HL-60 (cell line): ENCODE results near the gene TTC31.

ENCODE experiments used
- DNase-seq, 2 experiments: peaks; one replicate each; pipeline ENCODE4 v3.0.0-alpha.2; 2010 to 2020; ENCODE audit warnings: low read depth in 1 of 2, low spot score in 1 of 2
- H3K27ac ChIP-seq: fragments of 250-450 bp; sonication (Bioruptor Pico); replicated peaks from 2 replicates; pipeline ENCODE4 v1.5.1; 2020; ENCODE audit warnings: mild to moderate bottlenecking, moderate library complexity
- H3K27me3 ChIP-seq: fragments of 250-450 bp; sonication (Bioruptor Pico); 2 replicates; pipeline ENCODE4 v1.5.1; 2021; ENCODE audit warnings: mild to moderate bottlenecking, moderate library complexity; ENCODE audit not compliant: insufficient read depth, poor library complexity, severe bottlenecking
- H3K4me3 ChIP-seq: replicated peaks from 2 replicates; pipeline ENCODE4 v1.5.1; 2011; ENCODE audit warnings: mild to moderate bottlenecking, control low read depth, low read length; ENCODE audit not compliant: insufficient read depth
- CTCF ChIP-seq: IDR thresholded peaks from one replicate; pipeline ENCODE4 v1.5.1; 2011; ENCODE audit warnings: low read length, control low read depth, inconsistent platforms; ENCODE audit not compliant: insufficient read depth
- GABPA ChIP-seq: IDR thresholded peaks from 2 replicates; pipeline ENCODE4 v1.6.1; 2012; ENCODE audit warnings: low read depth
- POLR2AphosphoS5 ChIP-seq: IDR thresholded peaks from 2 replicates; pipeline ENCODE4 v1.6.1; 2012; ENCODE audit warnings: low read depth
- REST ChIP-seq: IDR thresholded peaks from 2 replicates; pipeline ENCODE4 v1.6.1; 2012; ENCODE audit warnings: low read depth; ENCODE audit not compliant: insufficient replicate concordance
- SPI1 ChIP-seq: IDR thresholded peaks from 2 replicates; pipeline ENCODE4 v1.6.1; 2012; ENCODE audit warnings: low read depth, mild to moderate bottlenecking, borderline replicate concordance

TTC31 gene

GRCh38 chr2:74450570-74451190 lies 32.2 kb upstream of the TTC31 start:
- TF ChIP-seq CTCF (no peak), GABPA (no peak), SPI1 (no peak), POLR2AphosphoS5 (no peak), REST (no peak)
- H3K27ac ChIP-seq: no peak overlapping the region

GRCh38 chr2:74454654-74455511 lies 28.0 kb upstream of the TTC31 start, which contains the start of gene INO80B:
Gene INO80B (plus strand): TSS chr2:74455087. CDS start chr2:74455117, 30 bp downstream.
- TF ChIP-seq GABPA (peak; percentile 99), REST (peak; percentile 69), SPI1 (no peak; the same call in 1 of the 2 replicates), CTCF (no peak), POLR2AphosphoS5 (peak; percentile 71)
- Histone ChIP-seq H3K4me3 (peak within 1 kb of the TSS; percentile 76), H3K27me3 (no peaks in the 10 kb centered on the region), H3K27ac (peak within 1 kb of the TSS; percentile 66)
- peak; percentile 98 for DNase-seq

More at GRCh38 chr2:74450570-74451190, 32.2 kb upstream of the TTC31 start:
- H3K27me3 ChIP-seq: no peaks in the 10 kb centered on the region
- H3K4me3 ChIP-seq: no peak overlapping the region
- no peak for DNase-seq

- no peak for TF ChIP-seq CTCF
- peak overlapping the region; percentile 68 for H3K4me3 ChIP-seq
- H3K27ac ChIP-seq: peak overlapping the region; percentile 84
- no peaks in the 10 kb centered on the region for H3K27me3 ChIP-seq
- peak in 1 of 2 experiments; percentile 34 for DNase-seq
These were observed 25.7 kb upstream of the TTC31 start for GRCh38 chr2:74457129-74457548.
